GM12892 (cell line): ENCODE data around the gene LSM14A.

ENCODE experiments used
- POLR2A ChIP-seq: IDR thresholded peaks from 2 replicates; pipeline ENCODE4 v1.6.1; 2011; ENCODE audit warnings: low read depth, low read length, control low read depth
- POLR2AphosphoS5 ChIP-seq: IDR thresholded peaks from 2 replicates; pipeline ENCODE4 v1.6.1; 2011; ENCODE audit warnings: low read depth, low read length, control low read depth

GRCh38 chr19:34254698-34255432, 82.6 kb downstream of the LSM14A start:
- TF ChIP-seq POLR2A = no peak
- TF ChIP-seq POLR2AphosphoS5 = no peak
